HL-60 (cell line): Measurements from ENCODE around the gene CDK17.

ENCODE experiments used
- GABPA ChIP-seq: IDR thresholded peaks from 2 replicates; pipeline ENCODE4 v1.6.1; 2012; ENCODE audit warnings: low read depth
- POLR2AphosphoS5 ChIP-seq: IDR thresholded peaks from 2 replicates; pipeline ENCODE4 v1.6.1; 2012; ENCODE audit warnings: low read depth
- TF ChIP-seq, protein P1 (sequence below): IDR thresholded peaks from one replicate; pipeline ENCODE4 v1.5.1; 2011; ENCODE audit warnings: low read length, control low read depth, inconsistent platforms; ENCODE audit not compliant: insufficient read depth

- TF ChIP-seq, protein P1, sequence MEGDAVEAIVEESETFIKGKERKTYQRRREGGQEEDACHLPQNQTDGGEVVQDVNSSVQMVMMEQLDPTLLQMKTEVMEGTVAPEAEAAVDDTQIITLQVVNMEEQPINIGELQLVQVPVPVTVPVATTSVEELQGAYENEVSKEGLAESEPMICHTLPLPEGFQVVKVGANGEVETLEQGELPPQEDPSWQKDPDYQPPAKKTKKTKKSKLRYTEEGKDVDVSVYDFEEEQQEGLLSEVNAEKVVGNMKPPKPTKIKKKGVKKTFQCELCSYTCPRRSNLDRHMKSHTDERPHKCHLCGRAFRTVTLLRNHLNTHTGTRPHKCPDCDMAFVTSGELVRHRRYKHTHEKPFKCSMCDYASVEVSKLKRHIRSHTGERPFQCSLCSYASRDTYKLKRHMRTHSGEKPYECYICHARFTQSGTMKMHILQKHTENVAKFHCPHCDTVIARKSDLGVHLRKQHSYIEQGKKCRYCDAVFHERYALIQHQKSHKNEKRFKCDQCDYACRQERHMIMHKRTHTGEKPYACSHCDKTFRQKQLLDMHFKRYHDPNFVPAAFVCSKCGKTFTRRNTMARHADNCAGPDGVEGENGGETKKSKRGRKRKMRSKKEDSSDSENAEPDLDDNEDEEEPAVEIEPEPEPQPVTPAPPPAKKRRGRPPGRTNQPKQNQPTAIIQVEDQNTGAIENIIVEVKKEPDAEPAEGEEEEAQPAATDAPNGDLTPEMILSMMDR = no peak
- TF ChIP-seq POLR2AphosphoS5 (no peak), GABPA (no peak)
Measured at GRCh38 chr12:96441816-96442215, 41.6 kb upstream of the CDK17 start.
